Measurements from ENCODE around the gene MACROD2. TPM values are rescaled to one million over a fixed set of nuclear protein-coding genes. Genes with fewer than 3 reads are reported as not detected.

MACROD2 gene
- total and polyA plus RNA-seq, 2 experiments from 2014 or later: 2.8 to 4.3 TPM

DNA sequence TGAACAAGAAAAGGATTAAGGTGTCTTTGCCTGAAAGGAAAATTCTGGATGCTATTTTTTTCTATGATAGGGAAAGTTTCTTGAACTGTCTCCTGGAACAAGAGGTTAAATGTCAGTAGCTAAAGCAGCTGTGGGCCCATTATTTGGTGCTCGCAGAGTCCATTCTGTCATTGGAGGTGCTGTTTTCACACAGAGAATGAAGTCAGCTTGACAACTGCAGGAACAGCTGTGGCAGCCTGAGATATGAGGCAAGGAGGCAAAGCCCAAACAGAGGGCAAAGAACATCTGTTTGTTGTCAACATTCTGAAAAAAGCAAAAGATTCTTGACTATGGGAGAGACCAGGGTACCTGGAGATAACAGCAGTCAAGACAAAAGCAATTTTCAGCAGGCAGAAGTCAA, 2029.8 kb downstream of the MACROD2 start:
- no peaks in the 10 kb centered on the region for H3F3A ChIP-seq (replicated peaks; ENCODE audit: low read depth)
- Mint-ChIP-seq H3K4me1 (peaks cover 19% of the 10 kb centered on the region), H3K36me3 (ENCODE audit: low read depth) (no peaks in the 10 kb centered on the region), H3K4me3 (no peak overlapping the region), H3K27ac (no peak overlapping the region), H3K9me3 (no peaks in the 10 kb centered on the region), H3K27me3 (ENCODE audit: insufficient read depth, low read depth, poor library complexity) (peaks cover 10% of the 10 kb centered on the region)
- H3K36me3 ChIP-seq (ENCODE audit: insufficient read depth): no peaks in the 10 kb centered on the region
- no peak overlapping the region for H3K4me3 ChIP-seq
- H3K27ac ChIP-seq (ENCODE audit: low read depth): no peak overlapping the region
- DNase-seq (ENCODE audit: low spot score) (no peak), ATAC-seq (no peak)
- H3K4me1 ChIP-seq (ENCODE audit: insufficient read depth): 0 out of 2 replicates have a peak, but pooled peaks cover 7% of the 10 kb centered on the region
- H3K27me3 ChIP-seq (ENCODE audit: insufficient read depth): no peaks in the 10 kb centered on the region
- no peaks in the 10 kb centered on the region for H3K79me2 ChIP-seq (replicated peaks; ENCODE audit: insufficient read depth)
- H3K4me2 ChIP-seq: no peak overlapping the region
- TF ChIP-seq, protein P1, sequence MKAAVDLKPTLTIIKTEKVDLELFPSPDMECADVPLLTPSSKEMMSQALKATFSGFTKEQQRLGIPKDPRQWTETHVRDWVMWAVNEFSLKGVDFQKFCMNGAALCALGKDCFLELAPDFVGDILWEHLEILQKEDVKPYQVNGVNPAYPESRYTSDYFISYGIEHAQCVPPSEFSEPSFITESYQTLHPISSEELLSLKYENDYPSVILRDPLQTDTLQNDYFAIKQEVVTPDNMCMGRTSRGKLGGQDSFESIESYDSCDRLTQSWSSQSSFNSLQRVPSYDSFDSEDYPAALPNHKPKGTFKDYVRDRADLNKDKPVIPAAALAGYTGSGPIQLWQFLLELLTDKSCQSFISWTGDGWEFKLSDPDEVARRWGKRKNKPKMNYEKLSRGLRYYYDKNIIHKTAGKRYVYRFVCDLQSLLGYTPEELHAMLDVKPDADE (IDR thresholded peaks at IDR 0.05): no peak
- TF ChIP-seq EZH2 (IDR thresholded peaks at IDR 0.05; ENCODE audit: low read depth, unreplicated experiment) (no peak), ZNF331 (CRISPR knock-in tag; IDR thresholded peaks at IDR 0.05; ENCODE audit: low read depth) (no peak), CREB1 (CRISPR knock-in tag; IDR thresholded peaks at IDR 0.05; ENCODE audit: low read depth) (no peak), ZNF114 (CRISPR knock-in tag; IDR thresholded peaks at IDR 0.05) (no peak)
- TF ChIP-seq, protein P2, sequence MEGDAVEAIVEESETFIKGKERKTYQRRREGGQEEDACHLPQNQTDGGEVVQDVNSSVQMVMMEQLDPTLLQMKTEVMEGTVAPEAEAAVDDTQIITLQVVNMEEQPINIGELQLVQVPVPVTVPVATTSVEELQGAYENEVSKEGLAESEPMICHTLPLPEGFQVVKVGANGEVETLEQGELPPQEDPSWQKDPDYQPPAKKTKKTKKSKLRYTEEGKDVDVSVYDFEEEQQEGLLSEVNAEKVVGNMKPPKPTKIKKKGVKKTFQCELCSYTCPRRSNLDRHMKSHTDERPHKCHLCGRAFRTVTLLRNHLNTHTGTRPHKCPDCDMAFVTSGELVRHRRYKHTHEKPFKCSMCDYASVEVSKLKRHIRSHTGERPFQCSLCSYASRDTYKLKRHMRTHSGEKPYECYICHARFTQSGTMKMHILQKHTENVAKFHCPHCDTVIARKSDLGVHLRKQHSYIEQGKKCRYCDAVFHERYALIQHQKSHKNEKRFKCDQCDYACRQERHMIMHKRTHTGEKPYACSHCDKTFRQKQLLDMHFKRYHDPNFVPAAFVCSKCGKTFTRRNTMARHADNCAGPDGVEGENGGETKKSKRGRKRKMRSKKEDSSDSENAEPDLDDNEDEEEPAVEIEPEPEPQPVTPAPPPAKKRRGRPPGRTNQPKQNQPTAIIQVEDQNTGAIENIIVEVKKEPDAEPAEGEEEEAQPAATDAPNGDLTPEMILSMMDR (conservative IDR thresholded peaks at IDR 0.05; ENCODE audit: low read depth in 2 of 2): no peak
- H2AFZ ChIP-seq: no peak overlapping the region
- H4K20me1 ChIP-seq (replicated peaks; ENCODE audit: insufficient read depth): no peaks in the 10 kb centered on the region
- H3K9me2 ChIP-seq (ENCODE audit: insufficient read depth): 0 out of 2 replicates have a peak, but pooled peaks cover 5% of the 10 kb centered on the region

DNA sequence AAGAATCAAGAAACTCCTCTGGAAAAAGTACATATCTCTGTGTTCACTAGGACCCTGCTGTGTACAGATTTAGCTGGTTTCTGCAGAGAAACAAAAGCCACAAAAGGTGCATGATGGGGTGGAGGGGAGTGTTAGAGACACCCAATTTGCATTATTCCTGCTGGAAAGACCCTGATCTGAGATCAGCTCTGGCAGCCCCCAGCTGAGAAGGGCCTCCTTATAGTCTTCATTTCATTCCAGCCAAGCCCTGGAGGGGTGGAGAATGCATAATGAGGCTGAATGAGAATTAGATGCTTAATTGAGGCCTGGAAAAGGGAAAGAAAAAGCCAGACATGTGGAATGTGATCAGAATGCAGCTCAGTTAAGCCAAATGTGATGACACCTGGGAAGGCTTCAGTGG, 2032.4 kb downstream of the MACROD2 start:
- no peak overlapping the region; the same call in 1 of the 2 replicates for H2AFZ ChIP-seq
- no peaks in the 10 kb centered on the region for H3K9me3 Mint-ChIP-seq
- no peak overlapping the region for H3K4me3 ChIP-seq
- H3K27ac Mint-ChIP-seq: no peak overlapping the region
- no peaks in the 10 kb centered on the region for H3K27me3 ChIP-seq (ENCODE audit: insufficient read depth)
- peaks cover 19% of the 10 kb centered on the region for H3K4me1 Mint-ChIP-seq
- peak; percentile 86 for ATAC-seq
- H3K4me1 ChIP-seq (ENCODE audit: insufficient read depth): 0 out of 2 replicates have a peak, but pooled peaks cover 7% of the 10 kb centered on the region
- peaks cover 10% of the 10 kb centered on the region for H3K27me3 Mint-ChIP-seq (ENCODE audit: insufficient read depth, low read depth, poor library complexity)
- no peak overlapping the region for H3K4me2 ChIP-seq
- no peaks in the 10 kb centered on the region for H4K20me1 ChIP-seq (replicated peaks; ENCODE audit: insufficient read depth)
- no peak overlapping the region for H3K27ac ChIP-seq (ENCODE audit: low read depth)
- H3K36me3 Mint-ChIP-seq (ENCODE audit: low read depth): no peaks in the 10 kb centered on the region
- H3K36me3 ChIP-seq (ENCODE audit: insufficient read depth): no peaks in the 10 kb centered on the region
- no peak overlapping the region for H3K4me3 Mint-ChIP-seq
- no peaks in the 10 kb centered on the region for H3K79me2 ChIP-seq (replicated peaks; ENCODE audit: insufficient read depth)
- no peaks in the 10 kb centered on the region for H3F3A ChIP-seq (replicated peaks; ENCODE audit: low read depth)
- 0 out of 2 replicates have a peak, but pooled peaks cover 5% of the 10 kb centered on the region for H3K9me2 ChIP-seq (ENCODE audit: insufficient read depth)
- peak; percentile 13 for DNase-seq (ENCODE audit: low spot score)
- TF ChIP-seq ZNF331 (CRISPR knock-in tag; IDR thresholded peaks at IDR 0.05; ENCODE audit: low read depth): no peak
- no peak for TF ChIP-seq JUNB (IDR thresholded peaks at IDR 0.05; ENCODE audit: unreplicated experiment)
- TF ChIP-seq EZH2phosphoT487 (IDR thresholded peaks at IDR 0.05; ENCODE audit: unreplicated experiment): no peak
- TF ChIP-seq POLR2AphosphoS5 (IDR thresholded peaks at IDR 0.05; ENCODE audit: low read depth): no peak
- TF ChIP-seq, protein P3, sequence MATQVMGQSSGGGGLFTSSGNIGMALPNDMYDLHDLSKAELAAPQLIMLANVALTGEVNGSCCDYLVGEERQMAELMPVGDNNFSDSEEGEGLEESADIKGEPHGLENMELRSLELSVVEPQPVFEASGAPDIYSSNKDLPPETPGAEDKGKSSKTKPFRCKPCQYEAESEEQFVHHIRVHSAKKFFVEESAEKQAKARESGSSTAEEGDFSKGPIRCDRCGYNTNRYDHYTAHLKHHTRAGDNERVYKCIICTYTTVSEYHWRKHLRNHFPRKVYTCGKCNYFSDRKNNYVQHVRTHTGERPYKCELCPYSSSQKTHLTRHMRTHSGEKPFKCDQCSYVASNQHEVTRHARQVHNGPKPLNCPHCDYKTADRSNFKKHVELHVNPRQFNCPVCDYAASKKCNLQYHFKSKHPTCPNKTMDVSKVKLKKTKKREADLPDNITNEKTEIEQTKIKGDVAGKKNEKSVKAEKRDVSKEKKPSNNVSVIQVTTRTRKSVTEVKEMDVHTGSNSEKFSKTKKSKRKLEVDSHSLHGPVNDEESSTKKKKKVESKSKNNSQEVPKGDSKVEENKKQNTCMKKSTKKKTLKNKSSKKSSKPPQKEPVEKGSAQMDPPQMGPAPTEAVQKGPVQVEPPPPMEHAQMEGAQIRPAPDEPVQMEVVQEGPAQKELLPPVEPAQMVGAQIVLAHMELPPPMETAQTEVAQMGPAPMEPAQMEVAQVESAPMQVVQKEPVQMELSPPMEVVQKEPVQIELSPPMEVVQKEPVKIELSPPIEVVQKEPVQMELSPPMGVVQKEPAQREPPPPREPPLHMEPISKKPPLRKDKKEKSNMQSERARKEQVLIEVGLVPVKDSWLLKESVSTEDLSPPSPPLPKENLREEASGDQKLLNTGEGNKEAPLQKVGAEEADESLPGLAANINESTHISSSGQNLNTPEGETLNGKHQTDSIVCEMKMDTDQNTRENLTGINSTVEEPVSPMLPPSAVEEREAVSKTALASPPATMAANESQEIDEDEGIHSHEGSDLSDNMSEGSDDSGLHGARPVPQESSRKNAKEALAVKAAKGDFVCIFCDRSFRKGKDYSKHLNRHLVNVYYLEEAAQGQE (IDR thresholded peaks at IDR 0.05; ENCODE audit: unreplicated experiment): no peak
- TF ChIP-seq, protein P2 (conservative IDR thresholded peaks at IDR 0.05; ENCODE audit: low read depth in 2 of 2): no peak
- TF ChIP-seq, protein P1 (IDR thresholded peaks at IDR 0.05): no peak
- TF ChIP-seq NANOG (IDR thresholded peaks at IDR 0.05; ENCODE audit: borderline replicate concordance): no peak
- no peak for TF ChIP-seq ZNF114 (CRISPR knock-in tag; IDR thresholded peaks at IDR 0.05)
- no peak for TF ChIP-seq STAT1 (IDR thresholded peaks at IDR 0.05; ENCODE audit: unreplicated experiment)
- TF ChIP-seq EZH2 (IDR thresholded peaks at IDR 0.05; ENCODE audit: low read depth, unreplicated experiment): no peak

All from GM23338 (cell line).